HEK293 (cell line): ENCODE data around the gene SLC22A17.
A peak's percentile ranks its signal among the peaks of the same experiment; 100 is the strongest.

Source experiments
- GLIS2 ChIP-seq: fragments of 450-650 bp; formaldehyde crosslinking; IDR thresholded peaks from 2 replicates; pipeline ENCODE4 v1.5.1; 2016; ENCODE audit warnings: missing biosample characterization, missing genetic modification characterization
- HOXA7 ChIP-seq: sonication (generic); formaldehyde crosslinking; IDR thresholded peaks from 2 replicates; pipeline ENCODE4 v1.8.1; 2022; ENCODE audit warnings: missing genetic modification reagents, borderline replicate concordance
- HOXC10 ChIP-seq: sonication (generic); formaldehyde crosslinking; IDR thresholded peaks from 2 replicates; pipeline ENCODE4 v1.8.1; 2023; ENCODE audit warnings: mild to moderate bottlenecking, missing genetic modification reagents
- ZBTB17 ChIP-seq: fragments of 450-650 bp; formaldehyde crosslinking; IDR thresholded peaks from 2 replicates; pipeline ENCODE4 v1.5.1; 2016; ENCODE audit warnings: missing biosample characterization, missing genetic modification characterization
- ZNF138 ChIP-seq: fragments of 450-650 bp; formaldehyde crosslinking; IDR thresholded peaks from 2 replicates; pipeline ENCODE4 v1.5.1; 2016; ENCODE audit warnings: missing biosample characterization, missing genetic modification characterization, borderline replicate concordance
- ZNF140 ChIP-seq: fragments of 450-650 bp; formaldehyde crosslinking; IDR thresholded peaks from 2 replicates; pipeline ENCODE4 v1.5.1; 2016; ENCODE audit warnings: missing biosample characterization, missing genetic modification characterization
- ZNF202 ChIP-seq: fragments of 450-650 bp; formaldehyde crosslinking; IDR thresholded peaks from 2 replicates; pipeline ENCODE4 v1.5.1; 2016; ENCODE audit warnings: missing biosample characterization, missing genetic modification characterization, borderline replicate concordance
- ZNF23 ChIP-seq: fragments of 450-650 bp; formaldehyde crosslinking; IDR thresholded peaks from 2 replicates; pipeline ENCODE4 v1.5.1; 2016; ENCODE audit warnings: missing biosample characterization, missing genetic modification characterization, borderline replicate concordance
- ZNF354C ChIP-seq: fragments of 450-650 bp; formaldehyde crosslinking; IDR thresholded peaks from 2 replicates; pipeline ENCODE4 v1.5.1; 2016; ENCODE audit warnings: missing biosample characterization, missing genetic modification characterization, low read depth, borderline replicate concordance
- ZSCAN30 ChIP-seq: fragments of 450-650 bp; IDR thresholded peaks from 2 replicates; pipeline ENCODE4 v1.5.1; 2018; ENCODE audit warnings: missing biosample characterization, mild to moderate bottlenecking, missing genetic modification characterization, moderate library complexity
- TF ChIP-seq, protein P1 (sequence below): fragments of 450-650 bp; formaldehyde crosslinking; IDR thresholded peaks from 2 replicates; pipeline ENCODE4 v1.5.1; 2016; ENCODE audit warnings: missing biosample characterization, missing genetic modification characterization
- TF ChIP-seq, protein P2 (sequence below): fragments of 450-650 bp; formaldehyde crosslinking; IDR thresholded peaks from 2 replicates; pipeline ENCODE4 v1.5.0; 2017; ENCODE audit warnings: missing biosample characterization, missing genetic modification characterization, borderline replicate concordance
- TF ChIP-seq, protein P3 (sequence below): fragments of 450-650 bp; IDR thresholded peaks from 2 replicates; pipeline ENCODE4 v1.5.1; 2018; ENCODE audit warnings: missing biosample characterization, missing genetic modification characterization
- TF ChIP-seq, protein P4 (sequence below): fragments of 450-650 bp; formaldehyde crosslinking; IDR thresholded peaks from 2 replicates; pipeline ENCODE4 v1.5.1; 2016; ENCODE audit warnings: missing biosample characterization, missing genetic modification characterization
- TF ChIP-seq, protein P5 (sequence below): fragments of 450-650 bp; formaldehyde crosslinking; IDR thresholded peaks from 2 replicates; pipeline ENCODE4 v1.5.1; 2016; ENCODE audit warnings: missing biosample characterization, missing genetic modification characterization
- TF ChIP-seq, protein P6 (sequence below): sonication (generic); formaldehyde crosslinking; IDR thresholded peaks from 2 replicates; pipeline ENCODE4 v1.8.1; 2022; ENCODE audit warnings: mild to moderate bottlenecking, moderate library complexity, missing genetic modification reagents
- TF ChIP-seq, protein P7 (sequence below): fragments of 450-650 bp; formaldehyde crosslinking; IDR thresholded peaks from 2 replicates; pipeline ENCODE4 v1.5.1; 2016; ENCODE audit warnings: missing biosample characterization, missing genetic modification characterization

Gene SLC22A17

DNA sequence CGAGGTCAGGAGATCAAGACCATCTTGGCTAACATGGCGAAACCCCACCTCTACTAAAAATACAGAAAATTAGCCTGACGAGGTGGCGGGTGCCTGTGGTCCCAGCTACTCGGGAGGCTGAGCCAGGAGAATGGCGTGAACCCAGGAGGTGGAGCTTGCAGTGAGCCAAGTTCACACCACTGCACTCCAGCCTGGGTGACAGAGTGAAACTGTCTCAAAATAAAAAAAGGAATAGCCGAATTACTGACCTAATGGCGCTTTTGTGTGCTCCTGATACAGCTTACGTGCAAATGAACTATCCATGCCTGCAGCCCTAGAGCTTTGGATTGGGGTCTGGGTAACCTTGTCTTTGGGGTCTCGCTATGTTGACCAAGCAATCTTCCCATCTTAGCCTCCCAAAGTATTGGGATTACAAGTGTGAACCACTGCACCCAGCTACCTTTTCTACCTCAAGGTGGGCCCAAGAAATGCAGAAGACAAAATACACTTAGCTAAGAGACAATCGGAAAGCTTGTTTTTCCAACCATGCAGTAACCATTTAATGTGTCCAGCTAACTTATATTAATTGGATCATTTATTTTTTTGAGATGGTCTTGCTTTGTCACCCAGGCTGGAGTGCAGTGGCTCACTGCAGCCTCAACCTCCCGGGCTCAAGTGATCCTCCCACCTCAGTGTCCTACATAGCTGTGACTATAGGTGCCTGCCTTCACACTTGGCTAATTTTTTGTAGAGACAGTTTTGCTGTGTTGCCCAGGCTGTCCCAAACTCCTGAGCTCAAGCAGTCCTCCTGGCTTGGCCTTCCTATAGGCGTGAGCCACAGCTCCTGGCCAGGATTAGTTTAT lies 26.0 kb downstream of the SLC22A17 start (continued):
- TF ChIP-seq, protein P1, sequence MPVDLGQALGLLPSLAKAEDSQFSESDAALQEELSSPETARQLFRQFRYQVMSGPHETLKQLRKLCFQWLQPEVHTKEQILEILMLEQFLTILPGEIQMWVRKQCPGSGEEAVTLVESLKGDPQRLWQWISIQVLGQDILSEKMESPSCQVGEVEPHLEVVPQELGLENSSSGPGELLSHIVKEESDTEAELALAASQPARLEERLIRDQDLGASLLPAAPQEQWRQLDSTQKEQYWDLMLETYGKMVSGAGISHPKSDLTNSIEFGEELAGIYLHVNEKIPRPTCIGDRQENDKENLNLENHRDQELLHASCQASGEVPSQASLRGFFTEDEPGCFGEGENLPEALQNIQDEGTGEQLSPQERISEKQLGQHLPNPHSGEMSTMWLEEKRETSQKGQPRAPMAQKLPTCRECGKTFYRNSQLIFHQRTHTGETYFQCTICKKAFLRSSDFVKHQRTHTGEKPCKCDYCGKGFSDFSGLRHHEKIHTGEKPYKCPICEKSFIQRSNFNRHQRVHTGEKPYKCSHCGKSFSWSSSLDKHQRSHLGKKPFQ (tag by site-specific recombination): peak; percentile 99
- TF ChIP-seq ZBTB17 (peak; percentile 31; the same call in 1 of the 2 replicates), GLIS2 (no peak), ZNF354C (tag by site-specific recombination) (no peak), ZNF138 (tag by site-specific recombination) (no peak), HOXA7 (no peak), ZNF202 (no peak), ZNF140 (tag by site-specific recombination) (no peak), ZSCAN30 (tag by site-specific recombination) (no peak), HOXC10 (CRISPR knock-in tag) (no peak), ZNF23 (tag by site-specific recombination) (no peak)
- TF ChIP-seq, protein P2, sequence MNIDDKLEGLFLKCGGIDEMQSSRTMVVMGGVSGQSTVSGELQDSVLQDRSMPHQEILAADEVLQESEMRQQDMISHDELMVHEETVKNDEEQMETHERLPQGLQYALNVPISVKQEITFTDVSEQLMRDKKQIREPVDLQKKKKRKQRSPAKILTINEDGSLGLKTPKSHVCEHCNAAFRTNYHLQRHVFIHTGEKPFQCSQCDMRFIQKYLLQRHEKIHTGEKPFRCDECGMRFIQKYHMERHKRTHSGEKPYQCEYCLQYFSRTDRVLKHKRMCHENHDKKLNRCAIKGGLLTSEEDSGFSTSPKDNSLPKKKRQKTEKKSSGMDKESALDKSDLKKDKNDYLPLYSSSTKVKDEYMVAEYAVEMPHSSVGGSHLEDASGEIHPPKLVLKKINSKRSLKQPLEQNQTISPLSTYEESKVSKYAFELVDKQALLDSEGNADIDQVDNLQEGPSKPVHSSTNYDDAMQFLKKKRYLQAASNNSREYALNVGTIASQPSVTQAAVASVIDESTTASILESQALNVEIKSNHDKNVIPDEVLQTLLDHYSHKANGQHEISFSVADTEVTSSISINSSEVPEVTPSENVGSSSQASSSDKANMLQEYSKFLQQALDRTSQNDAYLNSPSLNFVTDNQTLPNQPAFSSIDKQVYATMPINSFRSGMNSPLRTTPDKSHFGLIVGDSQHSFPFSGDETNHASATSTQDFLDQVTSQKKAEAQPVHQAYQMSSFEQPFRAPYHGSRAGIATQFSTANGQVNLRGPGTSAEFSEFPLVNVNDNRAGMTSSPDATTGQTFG (tag by site-specific recombination): no peak
- TF ChIP-seq, protein P3, sequence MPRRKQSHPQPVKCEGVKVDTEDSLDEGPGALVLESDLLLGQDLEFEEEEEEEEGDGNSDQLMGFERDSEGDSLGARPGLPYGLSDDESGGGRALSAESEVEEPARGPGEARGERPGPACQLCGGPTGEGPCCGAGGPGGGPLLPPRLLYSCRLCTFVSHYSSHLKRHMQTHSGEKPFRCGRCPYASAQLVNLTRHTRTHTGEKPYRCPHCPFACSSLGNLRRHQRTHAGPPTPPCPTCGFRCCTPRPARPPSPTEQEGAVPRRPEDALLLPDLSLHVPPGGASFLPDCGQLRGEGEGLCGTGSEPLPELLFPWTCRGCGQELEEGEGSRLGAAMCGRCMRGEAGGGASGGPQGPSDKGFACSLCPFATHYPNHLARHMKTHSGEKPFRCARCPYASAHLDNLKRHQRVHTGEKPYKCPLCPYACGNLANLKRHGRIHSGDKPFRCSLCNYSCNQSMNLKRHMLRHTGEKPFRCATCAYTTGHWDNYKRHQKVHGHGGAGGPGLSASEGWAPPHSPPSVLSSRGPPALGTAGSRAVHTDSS: 0 out of 2 replicates have a peak, but pooled peaks have one; percentile 6
- TF ChIP-seq, protein P4, sequence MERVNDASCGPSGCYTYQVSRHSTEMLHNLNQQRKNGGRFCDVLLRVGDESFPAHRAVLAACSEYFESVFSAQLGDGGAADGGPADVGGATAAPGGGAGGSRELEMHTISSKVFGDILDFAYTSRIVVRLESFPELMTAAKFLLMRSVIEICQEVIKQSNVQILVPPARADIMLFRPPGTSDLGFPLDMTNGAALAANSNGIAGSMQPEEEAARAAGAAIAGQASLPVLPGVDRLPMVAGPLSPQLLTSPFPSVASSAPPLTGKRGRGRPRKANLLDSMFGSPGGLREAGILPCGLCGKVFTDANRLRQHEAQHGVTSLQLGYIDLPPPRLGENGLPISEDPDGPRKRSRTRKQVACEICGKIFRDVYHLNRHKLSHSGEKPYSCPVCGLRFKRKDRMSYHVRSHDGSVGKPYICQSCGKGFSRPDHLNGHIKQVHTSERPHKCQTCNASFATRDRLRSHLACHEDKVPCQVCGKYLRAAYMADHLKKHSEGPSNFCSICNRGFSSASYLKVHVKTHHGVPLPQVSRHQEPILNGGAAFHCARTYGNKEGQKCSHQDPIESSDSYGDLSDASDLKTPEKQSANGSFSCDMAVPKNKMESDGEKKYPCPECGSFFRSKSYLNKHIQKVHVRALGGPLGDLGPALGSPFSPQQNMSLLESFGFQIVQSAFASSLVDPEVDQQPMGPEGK (tag by site-specific recombination): no peak
- TF ChIP-seq, protein P5, sequence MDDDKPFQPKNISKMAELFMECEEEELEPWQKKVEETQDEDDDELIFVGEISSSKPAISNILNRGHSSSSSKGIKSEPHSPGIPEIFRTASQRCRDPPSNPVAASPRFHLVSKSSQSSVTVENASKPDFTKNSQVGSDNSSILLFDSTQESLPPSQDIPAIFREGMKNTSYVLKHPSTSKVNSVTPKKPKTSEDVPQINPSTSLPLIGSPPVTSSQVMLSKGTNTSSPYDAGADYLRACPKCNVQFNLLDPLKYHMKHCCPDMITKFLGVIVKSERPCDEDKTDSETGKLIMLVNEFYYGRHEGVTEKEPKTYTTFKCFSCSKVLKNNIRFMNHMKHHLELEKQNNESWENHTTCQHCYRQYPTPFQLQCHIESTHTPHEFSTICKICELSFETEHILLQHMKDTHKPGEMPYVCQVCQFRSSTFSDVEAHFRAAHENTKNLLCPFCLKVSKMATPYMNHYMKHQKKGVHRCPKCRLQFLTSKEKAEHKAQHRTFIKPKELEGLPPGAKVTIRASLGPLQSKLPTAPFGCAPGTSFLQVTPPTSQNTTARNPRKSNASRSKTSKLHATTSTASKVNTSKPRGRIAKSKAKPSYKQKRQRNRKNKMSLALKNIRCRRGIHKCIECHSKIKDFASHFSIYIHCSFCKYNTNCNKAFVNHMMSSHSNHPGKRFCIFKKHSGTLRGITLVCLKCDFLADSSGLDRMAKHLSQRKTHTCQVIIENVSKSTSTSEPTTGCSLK (tag by site-specific recombination): no peak
- TF ChIP-seq, protein P6, sequence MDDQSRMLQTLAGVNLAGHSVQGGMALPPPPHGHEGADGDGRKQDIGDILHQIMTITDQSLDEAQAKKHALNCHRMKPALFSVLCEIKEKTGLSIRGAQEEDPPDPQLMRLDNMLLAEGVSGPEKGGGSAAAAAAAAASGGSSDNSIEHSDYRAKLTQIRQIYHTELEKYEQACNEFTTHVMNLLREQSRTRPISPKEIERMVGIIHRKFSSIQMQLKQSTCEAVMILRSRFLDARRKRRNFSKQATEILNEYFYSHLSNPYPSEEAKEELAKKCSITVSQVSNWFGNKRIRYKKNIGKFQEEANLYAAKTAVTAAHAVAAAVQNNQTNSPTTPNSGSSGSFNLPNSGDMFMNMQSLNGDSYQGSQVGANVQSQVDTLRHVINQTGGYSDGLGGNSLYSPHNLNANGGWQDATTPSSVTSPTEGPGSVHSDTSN (CRISPR knock-in tag): no peak
- TF ChIP-seq, protein P7, sequence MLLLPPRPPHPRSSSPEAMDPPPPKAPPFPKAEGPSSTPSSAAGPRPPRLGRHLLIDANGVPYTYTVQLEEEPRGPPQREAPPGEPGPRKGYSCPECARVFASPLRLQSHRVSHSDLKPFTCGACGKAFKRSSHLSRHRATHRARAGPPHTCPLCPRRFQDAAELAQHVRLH: no peak
- TF ChIP-seq, all 188 proteins: peak for 4
